Stimulated activated naive CD8-positive, alpha-beta T cell treated with anti-CD3 and anti-CD28 coated beads, Interleukin-15, Interleukin-2, amounts not matched to agents 100 ng/mL and 50 ng/mL, for 24 hours (primary cell): ENCODE data around the gene DDX59.

Experiments used
- H3K27ac Mint-ChIP-seq: one replicate; pipeline ENCODE4 v1.8.0; 2021; ENCODE audit warnings: mild to moderate bottlenecking, mixed read lengths
- H3K27me3 Mint-ChIP-seq: one replicate; pipeline ENCODE4 v1.8.0; 2021; ENCODE audit warnings: mixed read lengths
- H3K36me3 Mint-ChIP-seq: one replicate; pipeline ENCODE4 v1.8.0; 2021; ENCODE audit warnings: low read depth, mixed read lengths
- H3K4me1 Mint-ChIP-seq: one replicate; pipeline ENCODE4 v1.8.0; 2021; ENCODE audit warnings: low read depth, mixed read lengths
- H3K4me3 Mint-ChIP-seq: one replicate; pipeline ENCODE4 v1.8.0; 2021; ENCODE audit warnings: mild to moderate bottlenecking, mixed read lengths
- H3K9me3 Mint-ChIP-seq: one replicate; pipeline ENCODE4 v1.8.0; 2021; ENCODE audit warnings: mixed read lengths

The DDX59 gene

DNA sequence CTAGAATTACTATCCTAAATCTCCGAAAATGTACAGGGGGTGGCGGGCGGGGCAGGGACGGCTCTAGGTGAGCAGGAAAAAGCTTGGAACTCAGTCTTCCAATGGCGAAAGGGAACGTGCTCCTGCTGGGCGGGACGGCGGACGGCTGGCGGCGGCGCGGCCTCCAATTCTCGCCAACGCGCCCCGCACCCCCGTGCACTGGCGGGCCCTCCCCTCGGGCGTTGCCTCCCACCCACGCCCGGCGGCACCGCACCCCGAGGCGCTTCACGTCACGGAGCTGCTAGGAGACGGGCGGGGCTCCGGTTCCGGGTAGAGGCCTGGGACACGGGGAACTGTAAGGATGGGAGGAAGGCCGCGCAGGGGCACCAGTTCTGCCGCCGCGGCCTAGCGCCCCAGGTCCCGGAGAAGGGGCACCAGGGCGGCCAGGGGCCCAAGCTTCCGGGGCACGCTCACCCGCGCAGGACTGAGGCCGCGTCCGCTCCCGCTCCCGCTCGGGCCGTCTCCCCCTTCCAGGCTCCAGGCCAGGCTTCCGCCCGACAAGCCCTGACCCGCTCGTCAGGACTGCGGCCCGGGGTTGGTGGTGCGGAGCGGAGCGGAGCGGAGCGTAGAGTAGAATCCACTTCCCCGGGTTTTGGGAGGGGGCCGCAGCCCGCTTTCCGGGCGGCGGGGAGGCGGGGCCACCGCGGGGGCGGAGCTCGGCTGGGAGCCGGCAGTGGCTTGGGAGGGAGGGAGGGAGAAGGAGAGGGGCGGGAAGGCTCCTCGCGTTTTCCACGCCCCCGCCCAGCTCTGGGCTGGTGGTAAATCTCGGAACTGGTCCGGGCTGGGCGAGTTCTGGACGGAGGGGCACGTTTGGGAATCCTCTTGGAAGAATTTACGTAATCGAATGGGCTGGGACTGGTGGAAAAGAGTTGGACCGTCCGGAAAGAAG lies at the start of gene DDX59:
DDX59 (minus strand) TSS at position 594 of the 928 bp plus-strand sequence. CDS start 3,167 bp downstream, outside the sequence.
- no peaks in the 10 kb centered on the region for H3K9me3 Mint-ChIP-seq
- no peaks in the 10 kb centered on the region for H3K27me3 Mint-ChIP-seq
- H3K36me3 Mint-ChIP-seq, result peaks cover 20% of the 10 kb centered on the region
- H3K27ac Mint-ChIP-seq, result peak within 1 kb of the TSS; percentile 97
- peak within 1 kb of the TSS; percentile 94 for H3K4me3 Mint-ChIP-seq
- H3K4me1 Mint-ChIP-seq, result peaks cover 50% of the 10 kb centered on the region

- H3K9me3 Mint-ChIP-seq, result peaks cover 3% of the 10 kb centered on the region
- no peaks in the 10 kb centered on the region for H3K4me1 Mint-ChIP-seq
- no peak overlapping the region for H3K27ac Mint-ChIP-seq
- H3K36me3 Mint-ChIP-seq, result no peaks in the 10 kb centered on the region
- no peak overlapping the region for H3K4me3 Mint-ChIP-seq
- peaks cover 25% of the 10 kb centered on the region for H3K27me3 Mint-ChIP-seq
Observed at GRCh38 chr1:200714504-200715187, 44.9 kb upstream of the DDX59 start.

GRCh38 chr1:200710166-200710565 lies 40.5 kb upstream of the DDX59 start:
- no peaks in the 10 kb centered on the region for H3K36me3 Mint-ChIP-seq
- H3K27ac Mint-ChIP-seq, result no peak overlapping the region
- no peak overlapping the region for H3K4me3 Mint-ChIP-seq
- H3K4me1 Mint-ChIP-seq, result no peaks in the 10 kb centered on the region
- H3K27me3 Mint-ChIP-seq, result peaks cover 8% of the 10 kb centered on the region
- peaks cover 3% of the 10 kb centered on the region for H3K9me3 Mint-ChIP-seq

- Mint-ChIP-seq H3K4me3 (no peak overlapping the region), H3K9me3 (no peaks in the 10 kb centered on the region), H3K27me3 (peaks cover 3% of the 10 kb centered on the region), H3K36me3 (no peaks in the 10 kb centered on the region), H3K27ac (no peak overlapping the region), H3K4me1 (no peaks in the 10 kb centered on the region)
Observed at GRCh38 chr1:200708769-200709168, 39.1 kb upstream of the DDX59 start.

DNA sequence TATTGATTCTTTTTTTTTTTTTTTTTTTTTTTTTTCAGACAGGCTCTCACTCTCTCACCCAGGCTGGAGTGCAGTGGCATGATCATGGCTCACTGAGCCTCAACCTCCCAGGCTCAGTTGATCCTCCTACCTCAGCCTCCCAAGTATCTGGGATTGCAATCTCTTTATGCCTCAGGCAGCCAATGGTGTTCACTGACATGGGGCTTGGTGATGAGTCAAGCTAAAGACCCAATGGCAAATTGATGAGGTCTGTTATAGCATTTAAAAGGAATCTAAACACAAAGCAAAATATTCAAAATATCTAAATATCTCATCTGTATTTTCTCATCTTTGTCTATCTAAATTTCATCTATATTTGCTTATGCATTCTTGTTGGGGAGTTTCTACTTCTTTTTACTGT lies 38.5 kb upstream of the DDX59 start:
- Mint-ChIP-seq H3K9me3 (no peaks in the 10 kb centered on the region), H3K27me3 (no peaks in the 10 kb centered on the region), H3K27ac (no peak overlapping the region), H3K4me3 (no peak overlapping the region), H3K36me3 (no peaks in the 10 kb centered on the region), H3K4me1 (no peaks in the 10 kb centered on the region)

- H3K36me3 Mint-ChIP-seq, result no peaks in the 10 kb centered on the region
- H3K27ac Mint-ChIP-seq, result no peak overlapping the region
- H3K9me3 Mint-ChIP-seq, result no peaks in the 10 kb centered on the region
- no peaks in the 10 kb centered on the region for H3K4me1 Mint-ChIP-seq
- no peak overlapping the region for H3K4me3 Mint-ChIP-seq
- H3K27me3 Mint-ChIP-seq, result no peaks in the 10 kb centered on the region
Observed at GRCh38 chr1:200707116-200707515, 37.4 kb upstream of the DDX59 start.

DNA sequence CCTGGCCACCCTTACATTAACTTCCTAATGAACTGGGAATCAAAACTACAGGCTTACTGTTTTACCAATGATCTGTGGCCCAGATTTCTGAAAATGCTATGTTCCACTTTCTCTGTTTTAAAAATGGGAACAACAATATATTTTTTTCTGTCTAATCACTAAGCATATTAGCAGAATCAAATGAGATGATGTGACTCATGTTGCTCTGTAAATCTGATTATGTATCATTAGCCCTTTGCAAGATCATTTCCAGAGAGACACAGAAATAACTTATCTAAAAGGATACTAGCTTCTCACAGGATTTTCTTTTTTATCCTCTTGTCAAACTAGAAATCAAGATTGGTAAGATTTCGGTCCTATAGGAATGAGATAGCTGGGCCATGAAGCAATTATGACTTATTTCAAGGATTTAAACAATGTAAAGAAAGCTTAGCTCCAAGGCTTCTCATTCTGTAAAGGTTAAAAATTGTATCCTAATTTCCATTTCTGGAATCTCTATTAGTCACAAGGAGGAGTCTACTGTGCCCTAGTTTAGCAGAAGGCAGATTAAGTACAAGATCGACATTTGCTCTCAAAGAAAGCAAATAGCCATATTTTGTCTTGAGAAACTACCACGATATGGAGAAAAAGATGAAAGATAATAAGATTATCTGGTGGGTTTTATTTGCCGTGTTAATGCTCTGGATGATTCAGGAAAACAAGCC lies 36.6 kb upstream of the DDX59 start:
- Mint-ChIP-seq H3K27me3 (no peaks in the 10 kb centered on the region), H3K9me3 (no peaks in the 10 kb centered on the region), H3K4me1 (no peaks in the 10 kb centered on the region), H3K4me3 (no peak overlapping the region), H3K27ac (no peak overlapping the region), H3K36me3 (no peaks in the 10 kb centered on the region)

GRCh38 chr1:200704986-200705500 lies 35.3 kb upstream of the DDX59 start:
- H3K4me1 Mint-ChIP-seq, result no peaks in the 10 kb centered on the region
- H3K27me3 Mint-ChIP-seq, result no peaks in the 10 kb centered on the region
- H3K9me3 Mint-ChIP-seq, result no peaks in the 10 kb centered on the region
- H3K36me3 Mint-ChIP-seq, result no peaks in the 10 kb centered on the region
- no peak overlapping the region for H3K4me3 Mint-ChIP-seq
- no peak overlapping the region for H3K27ac Mint-ChIP-seq

- Mint-ChIP-seq H3K36me3 (no peaks in the 10 kb centered on the region), H3K4me1 (no peaks in the 10 kb centered on the region), H3K27ac (no peak overlapping the region), H3K4me3 (no peak overlapping the region), H3K27me3 (peaks cover 6% of the 10 kb centered on the region), H3K9me3 (no peaks in the 10 kb centered on the region)
Observed at GRCh38 chr1:200699871-200700270, 30.2 kb upstream of the DDX59 start.

GRCh38 chr1:200694738-200695137 lies 25.0 kb upstream of the DDX59 start:
- no peaks in the 10 kb centered on the region for H3K4me1 Mint-ChIP-seq
- H3K27ac Mint-ChIP-seq, result no peak overlapping the region
- no peaks in the 10 kb centered on the region for H3K9me3 Mint-ChIP-seq
- H3K27me3 Mint-ChIP-seq, result peaks cover 9% of the 10 kb centered on the region
- H3K4me3 Mint-ChIP-seq, result no peak overlapping the region
- no peaks in the 10 kb centered on the region for H3K36me3 Mint-ChIP-seq

DNA sequence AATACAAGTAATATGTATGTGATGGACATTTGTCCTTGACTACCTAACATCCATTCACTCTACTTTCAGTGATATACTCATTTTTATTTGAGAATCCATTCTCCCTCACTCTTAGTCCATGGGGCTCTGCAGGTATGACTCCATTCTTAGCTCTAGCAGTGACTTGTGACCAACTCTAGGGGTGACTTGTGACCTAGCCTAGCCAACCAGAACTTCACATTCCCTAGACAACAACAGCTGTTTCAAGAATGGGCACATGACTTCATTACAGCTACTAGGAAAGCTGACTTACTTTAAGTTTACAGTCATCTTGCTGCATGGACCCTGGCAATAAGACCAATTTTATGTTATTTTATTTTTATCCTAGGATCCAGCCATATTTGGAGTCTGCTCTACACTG lies 23.6 kb upstream of the DDX59 start:
- Mint-ChIP-seq H3K36me3 (no peaks in the 10 kb centered on the region), H3K27me3 (peaks cover 11% of the 10 kb centered on the region), H3K4me1 (no peaks in the 10 kb centered on the region), H3K4me3 (no peak overlapping the region), H3K27ac (no peak overlapping the region), H3K9me3 (no peaks in the 10 kb centered on the region)

- no peaks in the 10 kb centered on the region for H3K4me1 Mint-ChIP-seq
- no peak overlapping the region for H3K4me3 Mint-ChIP-seq
- no peaks in the 10 kb centered on the region for H3K9me3 Mint-ChIP-seq
- H3K27ac Mint-ChIP-seq, result no peak overlapping the region
- peaks cover 18% of the 10 kb centered on the region for H3K27me3 Mint-ChIP-seq
- H3K36me3 Mint-ChIP-seq, result no peaks in the 10 kb centered on the region
Observed at GRCh38 chr1:200692316-200692715, 22.6 kb upstream of the DDX59 start.

DNA sequence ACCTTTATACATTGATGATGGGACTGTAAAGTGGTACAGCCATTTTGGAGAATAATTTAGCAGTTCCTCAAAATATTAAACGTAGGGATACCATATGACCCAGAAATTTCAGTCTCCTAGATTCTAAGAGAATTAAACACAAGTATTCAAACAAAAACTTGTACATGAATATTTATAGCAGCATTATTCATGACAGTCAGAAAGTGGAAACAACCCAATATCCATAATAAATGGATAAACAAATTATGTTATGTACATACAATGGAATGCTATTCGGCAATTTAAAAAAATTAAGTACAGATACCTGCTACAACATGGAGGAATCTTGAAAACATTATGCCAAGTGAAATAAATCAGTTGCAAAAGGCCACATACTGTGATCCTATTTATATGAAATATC lies 16.9 kb upstream of the DDX59 start:
- Mint-ChIP-seq H3K27me3 (peaks cover 16% of the 10 kb centered on the region), H3K9me3 (no peaks in the 10 kb centered on the region), H3K4me3 (no peak overlapping the region), H3K4me1 (no peaks in the 10 kb centered on the region), H3K27ac (no peak overlapping the region), H3K36me3 (no peaks in the 10 kb centered on the region)

GRCh38 chr1:200684015-200684414 lies 14.3 kb upstream of the DDX59 start:
- Mint-ChIP-seq H3K36me3 (no peaks in the 10 kb centered on the region), H3K4me1 (no peaks in the 10 kb centered on the region), H3K27ac (no peak overlapping the region), H3K9me3 (no peaks in the 10 kb centered on the region), H3K27me3 (peaks cover 16% of the 10 kb centered on the region), H3K4me3 (no peak overlapping the region)

DNA sequence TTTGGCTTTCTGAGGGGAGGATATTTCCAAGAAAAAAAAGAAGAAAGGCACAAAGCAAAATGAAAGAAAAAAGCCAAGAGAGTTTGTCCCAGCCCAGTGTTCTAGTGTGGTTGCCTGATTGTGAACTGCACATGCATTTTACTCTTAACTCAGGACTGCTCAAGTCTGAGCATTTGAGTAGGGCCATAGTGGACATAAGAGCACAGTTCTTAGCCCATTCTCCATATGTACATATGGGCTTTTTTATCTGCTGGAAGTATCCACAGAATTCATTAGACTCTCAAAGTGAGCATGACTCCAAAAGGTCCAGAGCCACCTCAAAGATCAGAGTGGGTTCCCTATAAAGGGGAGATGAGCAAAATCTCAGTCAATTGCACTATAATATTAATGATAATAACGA lies 13.6 kb upstream of the DDX59 start:
- Mint-ChIP-seq H3K36me3 (no peaks in the 10 kb centered on the region), H3K9me3 (no peaks in the 10 kb centered on the region), H3K27ac (no peak overlapping the region), H3K4me3 (no peak overlapping the region), H3K4me1 (no peaks in the 10 kb centered on the region), H3K27me3 (peaks cover 13% of the 10 kb centered on the region)
